Skeletal muscle tissue (tissue), 4 donors: ENCODE results near the gene NLRX1. TPM values are rescaled to one million over a fixed set of nuclear protein-coding genes. Genes with fewer than 3 reads are reported as not detected.
"Not testable (repeated sequence)": the region's sequence is repeated elsewhere in the genome, so short reads cannot be mapped to it uniquely, and the experiment has no call there.

ENCODE experiments used
- H3K27ac ChIP-seq: one replicate; pipeline ENCODE4 v1.7.0; 2013; ENCODE audit warnings: mild to moderate bottlenecking, low read depth, low read length, inconsistent platforms
- H3K27me3 ChIP-seq, 3 donors: one replicate each; pipeline ENCODE4 v1.7.0; 2013; ENCODE audit warnings: low read length in 3 of 3; ENCODE audit not compliant: control insufficient read depth in 3 of 3, insufficient read depth in 3 of 3
- H3K36me3 ChIP-seq, 3 donors: one replicate each; pipeline ENCODE4 v1.7.0; 2013; ENCODE audit warnings: low read length in 3 of 3; ENCODE audit not compliant: control insufficient read depth in 3 of 3, insufficient read depth in 3 of 3
- H3K4me1 ChIP-seq, 3 donors: one replicate each; pipeline ENCODE4 v1.7.0; 2013; ENCODE audit warnings: low read length in 3 of 3, mild to moderate bottlenecking in 3 of 3; ENCODE audit not compliant: control insufficient read depth in 3 of 3, insufficient read depth in 3 of 3
- H3K4me3 ChIP-seq, 3 donors: one replicate each; pipeline ENCODE4 v1.7.0; 2013; ENCODE audit warnings: low read length in 3 of 3
- H3K9ac ChIP-seq, 3 donors: one replicate each; pipeline ENCODE4 v1.7.0; 2013; ENCODE audit warnings: low read length in 3 of 3, mild to moderate bottlenecking in 3 of 3, moderate library complexity in 2 of 3, low read depth in 1 of 3
- H3K9me3 ChIP-seq, 3 donors: one replicate each; pipeline ENCODE4 v1.7.0; 2013; ENCODE audit warnings: low read length in 3 of 3; ENCODE audit not compliant: control insufficient read depth in 3 of 3
- total RNA-seq: library from RNA; depleted of rRNA; stranded (reverse); fragments of >200 nt; gene quantifications from one replicate; pipeline ENCODE4 v1.2.3, GENCODE V29; 2014
- donor health status: Osteomylitis.

The NLRX1 gene
- total RNA-seq, 1 donor from 2014 or later = 17.2 TPM

GRCh38 chr11:119153049-119153818 lies 15.3 kb upstream of the NLRX1 start:
- Histone ChIP-seq H3K36me3 (no peaks in the 10 kb centered on the region), H3K9ac (no peak overlapping the region), H3K4me3 (no peak overlapping the region), H3K9me3 (no peaks in the 10 kb centered on the region), H3K27me3 (peaks cover 6 to 27% (median 19%) of the 10 kb centered on the region in 3 donors), H3K4me1 (peaks cover 6 to 16% (median 9%) of the 10 kb centered on the region in 3 donors), H3K27ac (no peak overlapping the region)

DNA sequence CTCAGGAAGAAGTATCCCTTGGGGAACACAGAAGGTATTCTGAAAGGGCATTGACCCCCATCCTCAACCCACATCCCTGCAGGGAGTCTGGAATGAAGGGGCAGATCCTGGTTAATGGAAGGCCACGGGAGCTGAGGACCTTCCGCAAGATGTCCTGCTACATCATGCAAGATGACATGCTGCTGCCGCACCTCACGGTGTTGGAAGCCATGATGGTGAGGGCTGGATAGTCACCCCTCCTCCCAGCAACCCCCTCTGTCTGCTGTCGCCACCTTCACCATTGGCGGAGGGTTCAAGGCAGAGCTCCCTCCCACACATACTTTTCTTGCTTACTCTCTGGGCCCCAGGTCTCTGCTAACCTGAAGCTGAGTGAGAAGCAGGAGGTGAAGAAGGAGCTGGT lies 14.3 kb upstream of the NLRX1 start:
- no peak overlapping the region for H3K4me3 ChIP-seq
- no peaks in the 10 kb centered on the region for H3K36me3 ChIP-seq
- peaks cover 0 to 8% (median 4%) of the 10 kb centered on the region in 3 donors for H3K4me1 ChIP-seq
- no peak overlapping the region for H3K9ac ChIP-seq
- H3K27me3 ChIP-seq = peaks cover 6 to 22% (median 18%) of the 10 kb centered on the region in 3 donors
- H3K27ac ChIP-seq = no peak overlapping the region
- no peaks in the 10 kb centered on the region for H3K9me3 ChIP-seq

DNA sequence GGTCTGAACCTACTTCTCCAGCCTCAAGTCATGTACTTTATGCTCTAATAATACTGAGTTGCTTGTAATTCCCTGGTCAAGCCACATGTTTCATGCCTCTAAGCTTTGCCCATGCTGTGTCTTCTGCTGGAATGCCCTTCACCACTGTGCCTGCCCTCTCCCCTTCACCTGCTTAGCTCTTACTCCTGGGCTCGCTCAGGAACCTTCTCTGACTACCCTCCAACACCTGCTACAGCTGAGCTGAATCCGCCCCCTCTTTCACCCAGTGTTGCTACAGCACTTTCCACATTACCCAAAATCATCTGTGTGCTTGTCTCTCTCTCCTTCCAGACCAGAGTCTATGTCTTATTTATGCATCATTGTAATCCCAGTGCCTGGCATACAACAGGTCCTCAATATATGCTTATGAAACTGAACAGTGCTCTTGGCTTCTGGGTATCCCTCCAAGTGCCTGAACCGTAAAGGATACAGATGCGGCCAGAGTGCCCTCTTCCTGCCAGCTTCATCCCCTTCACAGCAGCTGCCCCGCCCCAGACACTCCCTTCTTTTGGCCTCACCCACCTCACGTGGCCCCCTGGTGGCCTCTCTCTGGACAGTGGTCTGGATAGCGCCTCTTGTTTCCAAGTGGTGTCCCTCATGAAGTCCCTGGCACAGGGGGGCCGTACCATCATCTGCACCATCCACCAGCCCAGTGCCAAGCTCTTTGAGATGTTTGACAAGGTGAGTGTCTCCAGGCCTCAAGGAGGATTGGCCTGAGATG lies 12.6 kb upstream of the NLRX1 start:
- Histone ChIP-seq H3K27ac (no peak overlapping the region), H3K9ac (no peak overlapping the region), H3K36me3 (no peaks in the 10 kb centered on the region), H3K27me3 (peaks cover under 1 to 10% (median 2%) of the 10 kb centered on the region in 3 donors), H3K4me1 (no peaks in the 10 kb centered on the region), H3K4me3 (no peak overlapping the region), H3K9me3 (no peaks in the 10 kb centered on the region)

DNA sequence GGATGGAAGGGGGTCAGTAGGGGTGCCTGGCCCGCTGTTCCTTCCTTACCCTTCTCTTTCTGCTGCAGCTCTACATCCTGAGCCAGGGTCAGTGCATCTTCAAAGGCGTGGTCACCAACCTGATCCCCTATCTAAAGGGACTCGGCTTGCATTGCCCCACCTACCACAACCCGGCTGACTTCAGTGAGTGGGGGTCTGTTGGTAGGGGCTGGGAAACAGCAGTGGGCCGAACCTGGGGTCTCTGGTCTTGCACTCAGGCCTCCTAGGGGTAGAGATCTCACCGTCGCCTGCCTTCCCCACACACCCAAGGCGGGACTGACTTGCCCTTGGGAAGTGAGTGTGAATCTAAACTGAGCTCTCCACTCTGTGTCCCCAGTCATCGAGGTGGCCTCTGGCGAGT lies 12.0 kb upstream of the NLRX1 start:
- Histone ChIP-seq H3K4me1 (no peaks in the 10 kb centered on the region), H3K4me3 (no peak overlapping the region), H3K27ac (no peak overlapping the region), H3K36me3 (no peaks in the 10 kb centered on the region), H3K9ac (no peak overlapping the region), H3K27me3 (peaks cover 0 to 10% (median 2%) of the 10 kb centered on the region in 3 donors), H3K9me3 (no peaks in the 10 kb centered on the region)

DNA sequence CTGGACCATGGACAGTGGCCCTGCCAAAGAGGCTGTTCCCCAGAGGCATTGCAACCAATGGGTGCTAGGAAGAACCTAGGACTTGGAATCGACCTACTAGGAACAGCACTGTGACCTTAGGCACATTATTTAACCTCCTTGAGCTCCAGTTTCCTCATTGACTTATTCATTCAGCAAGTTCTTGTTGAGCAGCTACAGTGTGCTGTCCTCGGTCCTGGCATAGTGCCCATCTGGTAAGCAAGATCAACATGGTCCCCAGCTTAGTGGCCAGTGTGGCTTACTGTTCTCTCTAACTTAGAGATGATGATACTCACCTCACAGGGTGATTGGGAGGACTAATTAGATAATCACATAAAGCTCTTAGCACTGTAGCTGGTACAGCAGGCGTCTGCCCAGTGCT lies 11.5 kb upstream of the NLRX1 start:
- H3K9ac ChIP-seq = no peak overlapping the region
- no peaks in the 10 kb centered on the region for H3K9me3 ChIP-seq
- H3K36me3 ChIP-seq = no peaks in the 10 kb centered on the region
- peaks cover 0 to 10% (median 2%) of the 10 kb centered on the region in 3 donors for H3K27me3 ChIP-seq
- no peak overlapping the region for H3K4me3 ChIP-seq
- H3K27ac ChIP-seq = no peak overlapping the region
- no peaks in the 10 kb centered on the region for H3K4me1 ChIP-seq

DNA sequence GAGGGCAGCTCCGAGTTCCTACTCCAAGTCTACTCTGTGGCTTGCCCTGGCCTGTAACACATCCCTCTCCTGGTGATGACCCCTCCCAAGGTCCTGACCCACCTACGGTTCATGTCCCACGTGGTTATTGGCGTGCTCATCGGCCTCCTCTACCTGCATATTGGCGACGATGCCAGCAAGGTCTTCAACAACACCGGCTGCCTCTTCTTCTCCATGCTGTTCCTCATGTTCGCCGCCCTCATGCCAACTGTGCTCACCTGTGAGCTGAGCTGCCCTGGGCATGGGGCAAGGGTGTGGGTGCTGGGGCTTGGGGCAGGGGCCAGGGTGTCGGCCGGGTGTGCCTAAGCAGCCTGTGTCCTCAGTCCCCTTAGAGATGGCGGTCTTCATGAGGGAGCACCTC lies 10.1 kb upstream of the NLRX1 start:
- Histone ChIP-seq H3K36me3 (no peaks in the 10 kb centered on the region), H3K27me3 (peaks cover 0 to 10% (median 0%) of the 10 kb centered on the region in 3 donors), H3K9ac (no peak overlapping the region), H3K4me3 (no peak overlapping the region), H3K4me1 (no peaks in the 10 kb centered on the region), H3K9me3 (no peaks in the 10 kb centered on the region), H3K27ac (no peak overlapping the region)

DNA sequence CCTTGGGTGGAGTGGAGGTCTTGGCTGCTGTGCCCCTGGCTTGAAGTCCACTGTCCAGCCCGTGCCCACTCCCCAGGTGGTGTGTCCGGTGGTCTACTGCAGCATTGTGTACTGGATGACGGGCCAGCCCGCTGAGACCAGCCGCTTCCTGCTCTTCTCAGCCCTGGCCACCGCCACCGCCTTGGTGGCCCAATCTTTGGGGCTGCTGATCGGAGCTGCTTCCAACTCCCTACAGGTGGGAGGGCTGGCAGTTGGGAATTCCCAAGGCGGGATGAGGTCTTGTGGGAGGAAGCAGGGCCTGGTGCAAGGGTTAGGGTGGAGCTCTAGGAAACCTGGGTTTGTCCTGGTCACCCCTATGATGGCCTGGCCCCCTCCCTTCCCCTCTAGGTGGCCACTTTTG lies 8.4 kb upstream of the NLRX1 start:
- Histone ChIP-seq H3K9ac (no peak overlapping the region), H3K27me3 (peaks cover 0 to 3% (median 0%) of the 10 kb centered on the region in 3 donors), H3K27ac (no peak overlapping the region), H3K4me3 (no peak overlapping the region), H3K4me1 (no peaks in the 10 kb centered on the region), H3K9me3 (no peaks in the 10 kb centered on the region), H3K36me3 (no peaks in the 10 kb centered on the region)

DNA sequence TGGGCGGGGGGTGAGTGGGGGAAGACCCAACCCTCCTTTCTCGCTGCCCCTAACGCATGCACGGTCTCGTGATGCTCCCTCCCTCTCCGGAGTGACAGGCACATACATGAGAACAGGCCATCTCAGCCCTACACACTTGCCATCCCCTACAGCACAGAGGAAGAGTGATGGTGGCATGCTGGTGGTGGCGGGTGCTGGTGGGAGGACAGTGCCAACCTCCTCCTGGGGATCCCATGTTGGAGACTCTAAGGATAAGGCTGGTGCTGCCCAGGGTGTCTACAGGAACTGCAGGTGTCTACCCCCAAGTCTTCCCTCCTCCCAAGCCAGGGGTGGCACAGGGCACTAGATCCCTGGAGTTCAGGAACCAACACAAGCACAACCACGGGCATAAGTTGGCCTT lies 6.7 kb upstream of the NLRX1 start:
- H3K4me1 ChIP-seq = no peaks in the 10 kb centered on the region
- no peak overlapping the region for H3K27ac ChIP-seq
- H3K36me3 ChIP-seq = no peaks in the 10 kb centered on the region
- peaks cover 0 to 1% (median 0%) of the 10 kb centered on the region in 3 donors for H3K27me3 ChIP-seq
- H3K9ac ChIP-seq = no peak overlapping the region
- H3K4me3 ChIP-seq = no peak overlapping the region
- no peaks in the 10 kb centered on the region for H3K9me3 ChIP-seq

GRCh38 chr11:119166368-119167076 lies 2.0 kb upstream of the NLRX1 start:
- Histone ChIP-seq H3K4me3 (no peak overlapping the region), H3K36me3 (peaks cover 0 to 2% (median 2%) of the 10 kb centered on the region in 3 donors), H3K9me3 (no peaks in the 10 kb centered on the region), H3K9ac (no peak overlapping the region), H3K27ac (no peak overlapping the region), H3K4me1 (peaks cover 4 to 10% (median 8%) of the 10 kb centered on the region in 3 donors), H3K27me3 (no peaks in the 10 kb centered on the region)

- not testable (repeated sequence) for H3K27me3 ChIP-seq, H3K36me3 ChIP-seq, H3K9ac ChIP-seq, H3K4me3 ChIP-seq, H3K9me3 ChIP-seq, H3K27ac ChIP-seq
- H3K4me1 ChIP-seq = peaks cover 4 to 10% (median 8%) of the 10 kb centered on the region in 3 donors
Observed at GRCh38 chr11:119167077-119167458, 1.5 kb upstream of the NLRX1 start.
